AG09309 (cell line): ENCODE measurements around the gene HAS3.

Source experiments
- DNase-seq: peaks from one replicate; pipeline ENCODE4 v3.0.0-alpha.2; 2010; ENCODE audit warnings: low read depth
- H3K4me3 ChIP-seq: 2 replicates; pipeline ENCODE4 v1.5.1; 2011; ENCODE audit warnings: mild to moderate bottlenecking, low read depth, low read length, moderate library complexity; ENCODE audit not compliant: control insufficient read depth
- TF ChIP-seq, protein P1 (sequence below): IDR thresholded peaks from 2 replicates; pipeline ENCODE4 v1.5.1; 2011; ENCODE audit warnings: mild to moderate bottlenecking, low read depth, low read length, inconsistent platforms; ENCODE audit not compliant: insufficient read depth, control insufficient read depth; ENCODE audit errors: missing control alignments

HAS3 gene

DNA sequence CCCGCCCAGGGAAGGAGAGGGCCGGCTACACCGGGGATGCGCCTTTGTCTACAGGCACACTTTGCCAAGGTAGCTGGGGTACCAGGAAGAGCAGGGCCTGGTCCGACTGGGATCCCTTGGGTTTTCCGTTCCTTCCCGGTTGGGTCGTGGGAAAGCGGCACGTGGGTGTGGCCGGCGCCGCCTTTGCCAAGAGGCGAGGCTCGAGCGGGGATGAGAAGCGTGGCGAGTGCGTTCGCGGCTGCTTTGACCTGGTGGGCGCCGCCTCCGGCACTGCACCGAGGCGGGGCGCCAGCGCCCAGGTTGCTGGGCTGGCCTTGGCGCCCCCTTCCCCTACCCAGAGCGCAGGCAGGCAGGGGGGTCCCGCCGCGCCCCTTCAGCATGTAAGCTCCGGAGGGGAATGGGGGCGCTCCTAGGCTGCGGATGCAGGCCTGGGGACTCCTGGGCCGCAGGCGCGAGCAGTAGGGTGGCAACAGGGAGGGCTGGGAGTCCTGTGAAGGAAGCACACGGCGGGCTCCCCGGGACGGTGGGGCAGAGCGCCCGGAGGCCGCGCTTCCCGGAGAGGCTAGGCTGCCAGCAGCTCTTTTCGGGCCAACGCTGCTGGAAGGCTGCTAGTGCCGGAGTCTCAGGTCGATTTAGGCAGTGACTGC, 2.0 kb downstream of the HAS3 start:
- peak overlapping the region; percentile 58 for H3K4me3 ChIP-seq
- no peak for DNase-seq
- TF ChIP-seq, protein P1, sequence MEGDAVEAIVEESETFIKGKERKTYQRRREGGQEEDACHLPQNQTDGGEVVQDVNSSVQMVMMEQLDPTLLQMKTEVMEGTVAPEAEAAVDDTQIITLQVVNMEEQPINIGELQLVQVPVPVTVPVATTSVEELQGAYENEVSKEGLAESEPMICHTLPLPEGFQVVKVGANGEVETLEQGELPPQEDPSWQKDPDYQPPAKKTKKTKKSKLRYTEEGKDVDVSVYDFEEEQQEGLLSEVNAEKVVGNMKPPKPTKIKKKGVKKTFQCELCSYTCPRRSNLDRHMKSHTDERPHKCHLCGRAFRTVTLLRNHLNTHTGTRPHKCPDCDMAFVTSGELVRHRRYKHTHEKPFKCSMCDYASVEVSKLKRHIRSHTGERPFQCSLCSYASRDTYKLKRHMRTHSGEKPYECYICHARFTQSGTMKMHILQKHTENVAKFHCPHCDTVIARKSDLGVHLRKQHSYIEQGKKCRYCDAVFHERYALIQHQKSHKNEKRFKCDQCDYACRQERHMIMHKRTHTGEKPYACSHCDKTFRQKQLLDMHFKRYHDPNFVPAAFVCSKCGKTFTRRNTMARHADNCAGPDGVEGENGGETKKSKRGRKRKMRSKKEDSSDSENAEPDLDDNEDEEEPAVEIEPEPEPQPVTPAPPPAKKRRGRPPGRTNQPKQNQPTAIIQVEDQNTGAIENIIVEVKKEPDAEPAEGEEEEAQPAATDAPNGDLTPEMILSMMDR = no peak

DNA sequence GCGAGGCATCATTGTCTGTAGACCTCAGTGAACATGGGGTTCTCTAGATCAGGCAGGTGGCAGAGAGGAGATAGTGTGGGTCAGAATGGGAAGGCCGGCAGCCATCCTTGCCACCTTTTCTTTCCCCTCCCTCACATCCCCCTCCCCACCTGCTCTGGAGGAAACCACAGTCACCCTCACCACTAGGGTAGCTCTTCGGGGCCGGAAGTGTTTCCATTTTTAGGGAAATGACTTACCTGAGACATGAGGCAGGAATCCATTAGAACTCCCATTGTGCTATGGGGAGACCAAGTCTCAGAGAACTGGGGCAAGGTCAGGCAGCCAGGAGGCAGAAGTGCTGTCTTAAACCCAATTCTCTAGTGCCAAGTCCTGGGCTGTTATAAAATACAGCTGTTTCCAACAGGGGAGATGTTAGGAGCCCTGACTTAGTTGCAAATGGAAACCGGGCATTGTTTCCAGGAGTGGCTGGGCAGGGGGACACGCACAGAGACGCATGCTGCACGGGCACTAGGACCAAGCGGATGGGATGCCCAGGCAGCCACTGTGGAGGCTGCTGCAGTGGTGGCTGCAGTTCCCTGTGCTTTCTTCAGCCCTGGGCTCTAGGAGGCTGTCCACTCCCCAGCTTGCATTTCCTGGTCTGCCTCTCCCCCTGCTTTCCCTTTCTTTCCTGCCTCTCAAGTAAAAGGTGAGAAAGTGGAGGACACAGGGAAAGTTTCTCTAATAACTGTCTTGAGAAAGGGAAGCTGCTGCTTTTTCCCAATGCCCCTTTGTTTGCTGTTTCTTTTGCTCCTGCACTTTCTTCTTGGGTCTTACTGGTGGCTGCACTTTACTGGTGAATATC, 2.8 kb downstream of the HAS3 start:
- H3K4me3 ChIP-seq = no peak overlapping the region
- no peak for DNase-seq
- TF ChIP-seq, protein P1 = no peak

DNA sequence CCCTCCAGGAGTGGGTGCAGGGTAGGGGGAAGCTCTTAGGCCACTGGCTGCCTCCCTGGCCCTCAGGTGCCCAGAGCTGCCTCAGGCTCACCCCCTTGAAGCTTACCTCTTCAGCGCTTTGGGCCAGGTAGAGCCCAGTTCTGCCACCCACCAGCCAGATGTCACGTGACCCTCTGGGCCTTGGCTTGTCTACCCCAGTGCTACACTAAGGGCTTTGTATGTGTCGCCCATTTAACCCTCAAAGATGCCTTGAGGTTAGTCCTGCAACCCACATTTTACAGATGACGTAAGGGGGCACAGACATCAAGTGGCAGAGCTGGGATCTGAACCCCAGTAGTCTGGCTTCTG, 3.4 kb downstream of the HAS3 start:
- TF ChIP-seq, protein P1 = no peak
- no peak for DNase-seq
- H3K4me3 ChIP-seq = no peak overlapping the region

DNA sequence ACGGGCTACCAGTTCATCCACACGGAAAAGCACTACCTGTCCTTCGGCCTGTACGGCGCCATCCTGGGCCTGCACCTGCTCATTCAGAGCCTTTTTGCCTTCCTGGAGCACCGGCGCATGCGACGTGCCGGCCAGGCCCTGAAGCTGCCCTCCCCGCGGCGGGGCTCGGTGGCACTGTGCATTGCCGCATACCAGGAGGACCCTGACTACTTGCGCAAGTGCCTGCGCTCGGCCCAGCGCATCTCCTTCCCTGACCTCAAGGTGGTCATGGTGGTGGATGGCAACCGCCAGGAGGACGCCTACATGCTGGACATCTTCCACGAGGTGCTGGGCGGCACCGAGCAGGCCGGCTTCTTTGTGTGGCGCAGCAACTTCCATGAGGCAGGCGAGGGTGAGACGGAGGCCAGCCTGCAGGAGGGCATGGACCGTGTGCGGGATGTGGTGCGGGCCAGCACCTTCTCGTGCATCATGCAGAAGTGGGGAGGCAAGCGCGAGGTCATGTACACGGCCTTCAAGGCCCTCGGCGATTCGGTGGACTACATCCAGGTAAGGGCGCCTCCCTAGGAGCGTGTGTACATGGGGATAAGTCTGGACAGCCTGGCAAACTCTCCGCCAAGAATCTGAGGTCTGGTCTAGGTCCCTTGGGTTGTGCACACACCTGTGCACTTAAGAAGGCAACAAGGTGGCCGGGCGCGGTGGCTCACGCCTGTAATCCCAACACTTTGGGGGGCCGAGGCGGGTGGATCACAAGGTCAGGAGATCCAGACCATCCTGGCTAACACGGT, 4.2 kb downstream of the HAS3 start:
- DNase-seq = no peak
- no peak overlapping the region for H3K4me3 ChIP-seq
- TF ChIP-seq, protein P1 = no peak

DNA sequence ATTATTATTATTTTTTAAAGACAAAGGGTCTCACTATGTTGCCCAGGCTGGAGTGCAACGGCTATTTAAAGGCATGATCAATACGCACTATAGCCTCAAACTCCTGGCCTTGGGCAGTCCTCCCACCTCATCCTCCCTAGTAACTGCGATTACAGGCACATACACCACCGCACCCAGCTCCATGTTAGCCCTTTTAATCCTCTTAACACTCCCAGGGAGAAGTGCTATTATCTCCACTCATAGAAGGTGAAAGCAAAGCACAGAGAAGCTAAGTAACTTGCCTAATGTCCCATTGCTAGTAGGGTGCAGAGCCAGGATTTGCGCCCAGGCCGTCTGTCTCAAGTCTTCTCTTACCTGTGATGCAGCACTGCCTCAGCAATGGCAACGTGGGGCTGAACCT, 5.0 kb downstream of the HAS3 start:
- no peak overlapping the region for H3K4me3 ChIP-seq
- DNase-seq = no peak
- TF ChIP-seq, protein P1 = no peak

DNA sequence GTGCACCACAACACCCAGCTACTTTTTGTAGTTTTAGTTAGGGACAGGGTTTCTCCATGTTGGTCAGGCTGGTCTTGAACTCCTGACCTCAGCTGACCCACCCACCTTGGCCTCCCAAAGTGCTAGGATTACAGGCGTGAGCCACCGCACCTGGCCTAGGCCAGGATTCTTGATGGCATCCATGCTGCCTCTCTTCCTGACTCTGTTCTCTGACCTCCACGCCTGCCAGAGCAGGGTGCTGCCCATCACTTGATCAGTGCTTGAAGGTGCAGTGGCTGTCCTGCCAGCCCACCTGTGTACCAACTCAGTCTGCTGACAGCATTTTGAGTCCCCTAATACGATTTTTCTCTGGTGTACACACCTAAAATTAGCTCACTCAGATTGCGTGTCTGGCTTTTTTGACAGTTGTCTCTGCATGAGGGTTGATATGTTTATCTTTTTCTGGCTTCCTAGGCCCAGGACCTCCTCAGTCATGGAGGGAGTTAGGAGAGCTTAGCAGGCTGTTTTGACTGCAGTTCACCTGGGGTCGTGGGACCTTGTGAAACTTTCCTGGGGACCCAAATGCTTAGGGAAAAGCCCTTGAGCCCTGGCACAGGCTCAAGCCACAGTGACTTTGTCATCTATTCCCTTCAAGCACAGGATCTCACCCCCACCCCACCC, 5.9 kb downstream of the HAS3 start:
- H3K4me3 ChIP-seq = no peak overlapping the region
- DNase-seq = no peak
- TF ChIP-seq, protein P1 = no peak
